GM12874 (cell line): Measurements from ENCODE around the gene MEDAG.

Source experiments
- CTCF ChIP-seq: IDR thresholded peaks from 2 replicates; pipeline ENCODE4 v1.5.1; 2011; ENCODE audit warnings: low read depth, mild to moderate bottlenecking, control low read depth, low read length, moderate library complexity; ENCODE audit not compliant: insufficient read depth

Gene MEDAG

GRCh38 chr13:30900952-30901749 is 4.9 kb upstream of the MEDAG start:
- TF ChIP-seq CTCF, result no peak

- TF ChIP-seq CTCF, result no peak
Measured at GRCh38 chr13:30904043-30904442, 2.0 kb upstream of the MEDAG start.

- TF ChIP-seq CTCF, result no peak
Measured at GRCh38 chr13:30906411-30907051, 460 bp downstream of the MEDAG start.

GRCh38 chr13:30907121-30907861 is 1.2 kb downstream of the MEDAG start:
- no peak for TF ChIP-seq CTCF

- TF ChIP-seq CTCF, result no peak
Measured at GRCh38 chr13:30908416-30908980, 2.4 kb downstream of the MEDAG start.

- TF ChIP-seq CTCF, result no peak
Measured at GRCh38 chr13:30910676-30911075, 4.6 kb downstream of the MEDAG start.
